ENCODE data around the gene CDC42EP3. TPM values are rescaled to one million over a fixed set of nuclear protein-coding genes. Genes with fewer than 3 reads are reported as not detected.

CDC42EP3 gene
- polyA plus RNA-seq, 3 donors, result 47.0 to 51.7 (median 49.5) TPM

DNA sequence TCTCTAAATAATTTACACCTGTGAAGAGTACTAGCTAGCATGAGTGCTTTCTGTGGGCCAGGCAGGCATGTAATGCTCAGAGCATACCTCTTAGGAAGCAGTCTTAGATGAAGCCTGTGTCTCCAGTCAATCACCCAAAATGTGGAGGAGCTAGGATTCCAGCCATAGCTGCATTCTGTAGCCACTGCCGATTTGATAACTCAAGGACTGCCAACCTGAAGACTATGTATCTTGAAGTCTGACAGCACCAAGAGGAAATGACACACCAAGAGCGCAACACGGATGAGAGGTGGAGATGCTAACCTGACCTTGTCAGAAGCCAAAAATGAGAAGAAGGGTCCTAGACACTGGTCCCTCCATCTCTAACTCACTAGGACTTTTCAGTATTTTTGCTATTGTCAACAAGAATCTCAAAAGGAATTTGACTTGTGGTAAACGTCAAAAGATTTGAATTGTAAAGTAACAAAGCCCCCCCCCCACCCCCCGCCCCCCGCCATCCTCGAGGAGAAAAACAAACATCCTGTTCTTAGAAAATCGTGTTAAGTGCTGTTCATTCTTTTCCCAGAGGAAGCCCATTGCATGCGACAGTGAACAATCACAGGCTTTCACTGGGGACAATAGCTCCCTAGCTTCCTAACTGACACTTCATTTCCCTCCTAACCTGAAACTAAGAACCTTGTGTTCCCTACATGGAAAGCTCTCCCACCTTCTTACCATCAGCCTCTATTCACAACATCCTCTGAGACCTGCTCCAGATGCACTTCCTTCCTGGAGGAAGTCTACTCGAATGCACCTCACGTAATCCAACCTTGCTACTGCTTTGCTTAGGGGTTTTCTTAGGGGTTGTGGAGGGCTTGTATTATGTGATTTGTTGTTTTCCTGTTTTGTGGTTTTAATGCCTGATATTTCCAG lies 14.7 kb downstream of the CDC42EP3 start:
- no peak for DNase-seq (ENCODE audit: low read depth in 3 of 3, low spot score in 2 of 3)

DNA sequence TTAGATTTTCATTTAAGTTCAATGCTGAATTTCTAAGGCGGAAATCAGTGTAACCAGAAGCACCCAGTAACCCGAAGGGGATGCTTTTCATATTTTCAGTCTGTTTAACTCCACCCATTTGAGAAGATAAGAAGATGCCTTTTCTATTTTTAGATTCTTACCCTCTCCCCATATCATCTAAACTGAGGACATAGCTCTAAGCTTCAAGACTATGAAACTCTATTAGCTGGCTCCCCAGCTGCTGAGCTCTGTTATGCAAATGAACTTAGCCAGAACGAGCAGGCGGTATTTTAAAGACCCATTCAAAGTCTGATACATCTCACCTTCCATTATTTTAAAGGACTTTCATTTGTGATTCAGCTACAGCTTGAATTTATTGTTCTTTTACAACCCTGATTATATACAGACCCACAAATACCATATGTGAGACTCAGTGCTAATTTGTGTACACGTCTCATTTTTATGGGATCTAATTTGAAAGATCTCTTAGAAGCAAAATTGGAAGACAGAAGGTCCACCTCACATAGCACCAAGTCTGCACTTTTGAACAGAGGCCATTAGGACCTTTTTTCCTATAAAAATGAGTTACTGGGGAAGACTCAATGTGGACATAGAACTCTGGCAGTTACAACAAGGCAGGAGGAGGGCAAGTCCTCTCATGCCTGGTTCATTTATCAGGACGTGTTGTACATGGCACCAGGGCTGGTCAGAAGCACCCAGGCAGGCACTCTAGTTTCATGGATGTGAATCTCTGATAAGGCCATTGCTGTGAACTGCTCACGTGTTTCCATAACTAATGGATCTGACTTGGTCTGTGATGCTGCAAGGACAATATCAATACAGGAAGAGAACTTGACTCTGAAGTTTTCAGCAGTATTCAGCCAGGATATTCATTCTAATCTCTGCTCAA lies 16.3 kb downstream of the CDC42EP3 start:
- DNase-seq (ENCODE audit: low read depth in 3 of 3, low spot score in 2 of 3), result no peak

DNA sequence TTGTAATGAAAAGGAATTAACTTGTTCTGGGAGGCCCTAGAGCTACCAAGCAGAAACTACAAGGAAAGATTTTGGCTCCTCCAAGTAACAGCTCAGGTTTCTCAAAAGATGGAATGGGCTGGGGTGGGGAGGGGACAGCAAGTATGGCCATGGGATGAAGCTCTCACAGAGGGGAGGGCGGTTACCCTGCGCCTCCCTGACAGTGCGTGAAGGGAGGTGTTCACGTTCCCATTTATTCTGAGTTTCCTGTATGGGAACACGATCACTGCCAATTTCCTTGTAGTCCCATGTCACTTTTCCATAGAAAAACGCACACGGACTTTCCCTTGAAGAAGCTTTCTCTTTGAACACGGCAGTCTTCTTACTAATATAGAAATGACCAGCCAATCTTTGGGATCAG lies 17.0 kb downstream of the CDC42EP3 start:
- no peak for DNase-seq (ENCODE audit: low read depth in 3 of 3, low spot score in 2 of 3)

GRCh38 chr2:37653805-37654378 lies 17.6 kb downstream of the CDC42EP3 start:
- no peak for DNase-seq (ENCODE audit: low read depth in 3 of 3, low spot score in 2 of 3)

DNA sequence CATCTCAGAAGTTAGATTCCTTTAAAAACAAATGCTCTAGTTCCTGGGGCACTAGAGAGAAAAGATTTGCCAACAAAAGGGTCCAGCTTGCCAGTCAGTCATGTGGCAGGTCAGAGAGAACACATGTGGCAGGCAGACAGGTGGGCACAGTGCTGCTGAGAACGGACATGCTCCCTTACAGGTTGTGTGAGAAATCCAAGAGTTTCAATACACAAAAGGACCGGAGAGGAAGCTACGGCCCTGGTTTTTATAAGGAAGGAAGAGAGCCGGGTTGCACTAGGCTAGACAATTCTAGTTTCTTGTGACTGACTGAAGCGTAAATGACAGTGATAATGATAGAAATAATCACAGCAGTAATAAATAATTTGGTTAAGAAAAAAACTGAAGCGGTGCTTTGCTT lies 18.3 kb downstream of the CDC42EP3 start:
- no peak for DNase-seq (ENCODE audit: low read depth in 3 of 3, low spot score in 2 of 3)

DNA sequence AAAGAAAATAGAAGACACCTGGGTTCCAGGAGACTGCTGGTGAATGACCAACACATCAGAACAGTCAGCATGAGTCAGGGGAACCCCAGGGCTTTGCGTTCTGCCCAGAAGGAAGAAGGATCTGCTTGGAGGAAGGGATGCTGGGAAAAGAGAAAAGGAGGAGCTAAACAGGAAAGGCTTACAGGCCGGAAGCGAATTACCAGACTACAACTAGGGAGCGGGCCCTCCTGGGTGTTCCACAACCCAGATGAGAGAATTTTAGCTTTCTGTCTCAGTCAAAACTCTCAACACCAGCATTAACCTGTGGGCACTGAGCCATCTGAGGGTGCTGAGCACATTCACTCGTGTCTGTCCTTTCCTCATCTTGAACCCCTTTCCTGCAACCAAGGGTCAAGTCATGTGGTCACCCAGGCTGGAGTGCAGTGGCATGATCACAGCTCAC lies 19.2 kb downstream of the CDC42EP3 start:
- DNase-seq (ENCODE audit: low read depth in 3 of 3, low spot score in 2 of 3), result no peak

DNA sequence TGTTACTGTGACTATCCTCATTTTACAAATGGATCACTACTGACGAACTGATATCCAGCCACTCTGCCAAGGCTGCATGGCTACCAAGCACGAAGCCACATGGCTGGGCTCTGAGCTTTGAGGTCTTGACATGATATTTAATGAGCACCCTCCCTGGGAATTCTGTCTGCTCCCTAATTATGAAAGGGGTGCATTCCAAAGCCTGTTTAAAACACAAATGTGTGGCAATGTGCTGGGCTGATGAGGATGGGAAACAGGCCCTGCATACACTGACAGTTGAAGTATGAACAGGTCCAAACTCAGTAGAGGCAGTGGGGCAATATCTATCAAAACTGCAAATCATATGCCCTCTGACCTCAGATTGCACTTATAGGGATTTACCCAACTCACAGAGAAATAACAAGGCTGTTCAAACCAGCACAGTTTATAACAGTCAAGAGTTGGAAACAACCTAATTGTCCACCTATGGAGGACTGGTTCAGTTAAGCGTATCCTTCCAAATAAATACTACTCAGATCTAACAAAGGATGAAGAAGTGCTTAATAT lies 20.8 kb downstream of the CDC42EP3 start:
- no peak for DNase-seq (ENCODE audit: low read depth in 3 of 3, low spot score in 2 of 3)

GRCh38 chr2:37649518-37649917 lies 21.9 kb downstream of the CDC42EP3 start:
- no peak for DNase-seq (ENCODE audit: low read depth in 3 of 3, low spot score in 2 of 3)

DNA sequence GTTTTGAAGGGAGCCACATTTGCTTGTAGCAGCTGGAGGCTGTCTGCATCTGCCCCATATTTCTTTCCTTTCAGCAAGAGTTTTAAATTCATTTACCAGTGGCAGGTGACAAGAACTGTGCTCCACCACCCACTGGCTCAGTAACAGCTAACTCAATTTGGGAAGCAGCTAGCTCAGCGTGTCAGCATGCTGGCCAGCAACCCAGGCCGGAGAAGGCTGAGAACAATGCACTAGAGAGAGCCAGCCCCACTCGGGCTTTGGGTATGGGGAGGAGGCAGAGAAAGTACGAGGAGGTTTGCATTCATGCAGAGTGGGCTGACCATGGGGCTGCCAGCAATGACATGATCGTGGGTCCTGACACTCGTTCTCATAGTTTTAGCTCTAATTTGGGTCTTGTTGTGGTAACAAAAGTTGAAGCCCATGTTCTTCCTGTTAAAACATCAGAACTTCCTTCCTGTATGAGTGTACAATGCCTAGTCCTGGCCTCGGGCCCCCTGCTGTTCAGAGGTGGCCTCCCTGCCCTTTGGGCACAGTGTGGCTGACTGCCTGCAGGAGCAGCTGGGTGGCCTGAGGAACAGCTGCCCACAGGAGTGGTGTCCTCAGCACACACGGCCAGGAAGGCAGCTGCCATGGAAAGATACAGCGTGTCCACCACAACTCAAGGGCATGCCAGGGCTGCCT lies 23.0 kb downstream of the CDC42EP3 start:
- no peak for DNase-seq (ENCODE audit: low read depth in 3 of 3, low spot score in 2 of 3)

DNA sequence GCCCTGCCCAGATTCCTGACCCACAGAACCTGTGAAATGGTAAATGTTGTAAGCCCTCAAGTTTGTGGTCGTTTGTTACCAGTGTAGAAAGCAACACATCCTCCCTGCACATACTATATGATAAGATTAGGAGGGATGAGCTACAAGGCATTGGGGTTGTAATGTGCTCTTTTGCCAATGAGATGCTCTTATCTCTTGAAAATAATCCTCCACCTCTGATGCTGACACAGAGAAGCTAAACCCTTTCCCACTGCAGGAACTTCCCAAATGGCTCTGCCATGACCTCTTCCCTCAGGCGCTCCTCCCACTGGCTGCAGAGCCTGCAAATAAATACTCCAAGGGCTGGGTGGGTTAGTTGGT lies 23.5 kb downstream of the CDC42EP3 start:
- no peak for DNase-seq (ENCODE audit: low read depth in 3 of 3, low spot score in 2 of 3)

DNA sequence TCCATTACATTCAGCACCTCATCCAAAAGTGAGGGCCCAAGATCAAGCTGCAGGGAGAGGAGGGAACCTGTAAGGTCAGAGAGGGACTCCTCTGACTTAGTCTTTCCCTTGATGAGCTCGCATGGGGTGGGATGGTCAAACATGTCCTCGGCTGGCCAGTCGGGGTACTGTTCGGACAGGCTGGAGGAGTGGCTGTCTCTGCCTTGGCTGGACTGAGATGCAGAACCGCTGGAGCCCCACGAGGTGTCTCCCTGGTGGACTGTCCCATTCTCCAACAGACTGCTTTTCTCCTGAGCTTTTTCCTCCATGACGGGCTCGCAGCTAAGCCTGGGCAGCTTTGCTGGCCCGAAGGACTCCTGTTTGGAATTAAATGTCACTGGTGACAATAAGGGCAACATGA lies 25.6 kb downstream of the CDC42EP3 start:
- DNase-seq (ENCODE audit: low read depth in 3 of 3, low spot score in 2 of 3), result no peak

GRCh38 chr2:37645362-37645761 lies 26.1 kb downstream of the CDC42EP3 start:
- DNase-seq (ENCODE audit: low read depth in 3 of 3, low spot score in 2 of 3), result no peak

- DNase-seq (ENCODE audit: low read depth in 3 of 3, low spot score in 2 of 3), result no peak
Observed at GRCh38 chr2:37644191-37644590, 27.3 kb downstream of the CDC42EP3 start.

GRCh38 chr2:37643730-37644078 lies 27.7 kb downstream of the CDC42EP3 start:
- no peak for DNase-seq (ENCODE audit: low read depth in 3 of 3, low spot score in 2 of 3)

DNA sequence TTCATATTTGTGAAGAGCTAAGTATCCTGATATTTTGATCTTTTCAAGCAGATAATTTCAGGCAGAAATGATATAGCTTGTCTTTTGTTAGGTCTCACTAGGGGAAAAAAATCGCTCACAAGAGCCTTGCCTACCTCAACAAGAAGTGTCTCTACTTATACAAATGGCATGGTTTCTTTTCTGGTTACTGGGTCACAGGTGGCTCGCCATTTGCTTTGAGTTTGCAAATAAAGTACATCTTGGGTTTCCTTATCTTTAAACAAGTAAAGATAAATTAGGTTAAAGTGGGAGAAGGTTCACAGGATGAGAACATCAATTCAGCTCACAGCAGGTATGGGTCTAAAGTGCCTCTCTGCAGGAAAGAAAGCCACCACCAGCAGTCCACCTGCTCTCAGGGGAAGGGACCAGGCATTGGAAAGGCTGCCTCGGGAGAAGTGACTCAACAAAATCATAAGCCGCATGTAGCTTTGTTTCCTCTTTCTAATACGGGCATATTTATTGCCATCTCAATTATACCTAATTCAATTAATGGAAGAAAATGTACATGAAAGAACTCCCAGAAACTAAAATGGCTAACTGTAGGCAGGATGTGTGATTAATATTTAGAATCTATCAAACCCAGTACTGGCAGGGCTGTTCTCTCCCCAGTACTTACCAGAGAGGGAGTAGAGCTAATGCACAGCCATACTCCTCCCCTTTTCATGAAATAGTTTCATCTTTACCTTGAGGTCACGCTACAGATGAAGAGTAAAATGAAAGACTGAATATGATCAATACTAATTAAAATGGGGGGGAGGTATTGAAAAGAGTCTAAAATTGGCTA lies 28.3 kb downstream of the CDC42EP3 start:
- DNase-seq (ENCODE audit: low read depth in 3 of 3, low spot score in 2 of 3), result no peak

- DNase-seq (ENCODE audit: low read depth in 3 of 3, low spot score in 2 of 3), result peak in 1 of 3 donors; percentile 27
Observed at GRCh38 chr2:37641582-37642171, 29.8 kb downstream of the CDC42EP3 start.

DNA sequence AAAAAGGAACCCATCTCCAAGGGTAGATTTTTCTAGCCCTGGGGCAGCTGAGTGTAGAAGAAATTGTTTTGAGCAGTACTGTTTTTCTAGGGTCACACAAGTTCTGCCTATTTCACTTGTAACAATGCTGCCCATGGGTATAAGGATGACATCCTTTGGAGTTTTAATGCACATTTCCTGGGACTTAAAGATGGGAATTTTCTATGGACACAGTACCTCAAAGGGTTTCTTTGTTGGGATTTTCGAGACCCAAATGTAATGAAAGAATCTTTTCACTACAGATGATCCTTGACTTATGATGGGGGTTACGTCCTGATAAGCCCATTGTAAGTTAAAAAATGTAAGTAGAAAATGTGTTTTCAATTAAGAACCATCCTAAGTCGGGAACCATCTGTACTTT lies 31.8 kb downstream of the CDC42EP3 start:
- no peak for DNase-seq (ENCODE audit: low read depth in 3 of 3, low spot score in 2 of 3)

DNA sequence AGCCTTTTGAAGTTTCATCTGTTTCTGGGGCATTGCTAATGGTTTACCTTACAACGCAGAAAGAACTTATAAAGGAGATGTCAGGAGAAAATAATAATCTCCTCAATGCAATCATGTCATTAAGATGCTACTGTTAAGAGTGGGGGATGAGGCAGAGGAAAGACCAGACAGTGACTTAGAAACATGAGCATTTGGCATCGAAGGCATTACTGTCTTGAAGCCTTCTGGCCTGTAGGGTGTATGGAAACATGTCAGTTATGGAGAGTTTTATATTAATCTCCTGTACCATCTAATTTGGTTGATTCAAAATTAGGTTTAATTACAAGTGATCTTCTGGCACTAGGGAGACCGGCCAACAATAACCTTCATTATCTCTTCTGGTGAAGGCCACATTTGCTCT lies 32.5 kb downstream of the CDC42EP3 start:
- DNase-seq (ENCODE audit: low read depth in 3 of 3, low spot score in 2 of 3), result no peak

DNA sequence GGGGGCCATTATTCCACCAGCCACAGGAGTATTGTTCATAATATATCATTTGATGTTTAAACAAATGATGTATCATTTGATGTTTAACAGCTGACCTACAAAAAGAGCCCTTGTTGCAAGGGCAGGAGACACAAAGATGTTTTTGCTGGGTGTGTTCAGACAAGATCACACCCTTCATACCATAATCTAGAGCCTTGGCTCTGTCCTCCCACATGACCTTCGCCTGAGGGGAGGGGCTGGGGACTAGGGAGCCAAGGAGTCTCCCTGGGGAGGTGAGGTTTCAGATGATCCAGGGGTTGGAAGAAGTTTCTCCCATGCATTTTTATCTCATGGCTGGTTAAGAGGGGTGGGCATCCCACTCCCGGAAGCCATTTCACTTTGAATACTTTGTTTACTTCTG lies 33.5 kb downstream of the CDC42EP3 start:
- no peak for DNase-seq (ENCODE audit: low read depth in 3 of 3, low spot score in 2 of 3)

Measured in right renal cortex interstitium (tissue), 3 donors.